Right cardiac atrium (tissue), 5 donors: Measurements from ENCODE around the gene ZNF619. TPM values are rescaled to one million over a fixed set of nuclear protein-coding genes. Genes with fewer than 3 reads are reported as not detected.
"Not testable (repeated sequence)": the region's sequence is repeated elsewhere in the genome, so short reads cannot be mapped to it uniquely, and the experiment has no call there.

Source experiments
- ATAC-seq, 2 donors: fragments of 200-7000 bp; cut with Tn5 transposase; one replicate each; pipeline versions ENCODE4 v1.8.0 to v1.9.1; 2020; ENCODE audit warnings: moderate library complexity in 2 of 2, mild to moderate bottlenecking in 1 of 2
- DNase-seq, 3 donors: peaks; one replicate each; pipeline ENCODE4 v3.0.0-alpha.2; 2020
- H3K27ac ChIP-seq: one replicate; pipeline ENCODE4 v1.5.1; 2013; ENCODE audit warnings: mild to moderate bottlenecking, low read length, control low read depth, moderate library complexity
- H3K27me3 ChIP-seq: one replicate; pipeline ENCODE4 v1.6.1; 2013; ENCODE audit not compliant: control insufficient read depth, insufficient read depth
- H3K4me1 ChIP-seq: one replicate; pipeline ENCODE4 v1.6.1; 2013; ENCODE audit warnings: low read length; ENCODE audit not compliant: control insufficient read depth, insufficient read depth
- H3K4me3 ChIP-seq: one replicate; pipeline ENCODE4 v1.5.1; 2013; ENCODE audit warnings: low read length, control low read depth
- H3K9me3 ChIP-seq: one replicate; pipeline ENCODE4 v1.6.1; 2013; ENCODE audit warnings: low read length; ENCODE audit not compliant: control insufficient read depth
- WGBS: extraction: QIAGEN DNeasy Blood & Tissue Kit; methylation state at CpG from one replicate; pipeline ENCODE4 v1.1.7; 2013; 5-methylcytosine and 5-hydroxymethylcytosine counted together
- intact Hi-C, 4 donors: fragments of 100-400 bp; cut with DNase I; formaldehyde crosslinking; loops; one replicate each; pipeline versions ENCODE4 v1.11.0 to v1.14.0; 2022 to 2023
- polyA plus RNA-seq: library from polyadenylated mRNA; stranded (reverse); fragments of 200-250 nt; gene quantifications from one replicate; pipeline ENCODE4 v1.2.3, GENCODE V29; 2013
- total RNA-seq, 4 donors: library from RNA; stranded (reverse); fragmentation: NEBNext Ultra II Directional; extraction: Animal tissue kit (Norgen Biotek cat#: 25700); gene quantifications; one replicate each; pipeline ENCODE4 v1.2.1, GENCODE V29; 2021
- donor health status: healthy with polysubstance abuse.
- donor health status: DM: no; HTN: yes; CAD: no.
- donor health status: DM: no; HTN: no; CAD: no.
- donor health status: DM: no; HTN: yes; CAD: no; lungs with severe emphysema.
- donor health status: DM: yes; HTN: yes; CAD: no.

ZNF619 gene
- total and polyA plus RNA-seq, 5 donors, result 1.5 to 6.3 (median 4.5) TPM

- no peak for ATAC-seq
- WGBS, result 47% methylated on average over 6 of the region's 6 CpGs
- Histone ChIP-seq H3K27me3 (no peaks in the 10 kb centered on the region), H3K9me3 (no peaks in the 10 kb centered on the region), H3K27ac (peak overlapping the region; percentile 8), H3K4me3 (peak overlapping the region; percentile 67), H3K4me1 (peaks cover 3% of the 10 kb centered on the region)
- peak in 1 of 3 donors; percentile 39 for DNase-seq
- intact Hi-C loops, result loop anchor here in 1 of 4 donors (10.0 kb wide), 1 partner anchor 129 kb away; no protein-coding TSS in a partner anchor
Measured at GRCh38 chr3:40453933-40454332, 23.0 kb upstream of the ZNF619 start.

- no peaks in the 10 kb centered on the region for H3K9me3 ChIP-seq
- peaks cover 3% of the 10 kb centered on the region for H3K4me1 ChIP-seq
- H3K4me3 ChIP-seq, result no peak overlapping the region
- DNase-seq (peak in 1 of 3 donors; percentile 16), ATAC-seq (no peak)
- WGBS, result 91% methylated on average over 4 of the region's 4 CpGs
- no peaks in the 10 kb centered on the region for H3K27me3 ChIP-seq
- no peak overlapping the region for H3K27ac ChIP-seq
- intact Hi-C loops, result loop anchor here in 1 of 4 donors (10.0 kb wide), 1 partner anchor 131 kb away; no protein-coding TSS in a partner anchor
Measured at GRCh38 chr3:40455328-40455727, 21.6 kb upstream of the ZNF619 start.

- DNase-seq, result peak in 1 of 3 donors; percentile 56
- peaks cover under 1% of the 10 kb centered on the region for H3K4me1 ChIP-seq
Measured at GRCh38 chr3:40456279-40456939, 20.5 kb upstream of the ZNF619 start.

GRCh38 chr3:40456940-40457823 lies 19.7 kb upstream of the ZNF619 start, which contains the start of gene RPL14:
Gene RPL14, plus strand, starts transcription at chr3:40457339. Its CDS starts 133 bp downstream, at chr3:40457472.
- intact Hi-C loops, result loop anchor here in 1 of 4 donors (10.0 kb wide), 1 partner anchor 132 kb away; no protein-coding TSS in a partner anchor
- DNase-seq (peak; percentile 97 to 98 (median 98)), ATAC-seq (peak; percentile 93 to 95)
- H3K27ac ChIP-seq, result peak within 1 kb of the TSS; percentile 42
- H3K9me3 ChIP-seq, result no peaks in the 10 kb centered on the region
- no peaks in the 10 kb centered on the region for H3K27me3 ChIP-seq
- under 1% methylated on average over 79 of the region's 79 CpGs for WGBS
- H3K4me1 ChIP-seq, result no peaks in the 10 kb centered on the region
- H3K4me3 ChIP-seq, result peak within 1 kb of the TSS; percentile 43

More at GRCh38 chr3:40456279-40456939, 20.5 kb upstream of the ZNF619 start:
- Histone ChIP-seq H3K9me3 (no peaks in the 10 kb centered on the region), H3K4me3 (peak overlapping the region; percentile 43), H3K27ac (no peak overlapping the region), H3K27me3 (no peaks in the 10 kb centered on the region)
- intact Hi-C loops, result loop anchor here in 1 of 4 donors (10.0 kb wide), 1 partner anchor 132 kb away; no protein-coding TSS in a partner anchor
- 50% methylated on average over 29 of the region's 29 CpGs for WGBS
- no peak for ATAC-seq

GRCh38 chr3:40458473-40458872 lies 18.4 kb upstream of the ZNF619 start:
- Histone ChIP-seq H3K27me3 (no peaks in the 10 kb centered on the region), H3K27ac (no peak overlapping the region), H3K9me3 (no peaks in the 10 kb centered on the region), H3K4me3 (peak overlapping the region; percentile 43), H3K4me1 (no peaks in the 10 kb centered on the region)
- no peak for ATAC-seq
- 91% methylated on average over 4 of the region's 4 CpGs for WGBS
- intact Hi-C loops, result loop anchor here in 1 of 4 donors (10.0 kb wide), 1 partner anchor 134 kb away; no protein-coding TSS in a partner anchor
- no peak for DNase-seq

GRCh38 chr3:40460481-40460880 lies 16.4 kb upstream of the ZNF619 start:
- H3K4me3 ChIP-seq, H3K9me3 ChIP-seq, DNase-seq, H3K4me1 ChIP-seq, H3K27me3 ChIP-seq, ATAC-seq, H3K27ac ChIP-seq, intact Hi-C loops: not testable (repeated sequence)
- 85% methylated on average over 6 of the region's 6 CpGs for WGBS

- 63% methylated on average over 3 of the region's 3 CpGs for WGBS
- Histone ChIP-seq H3K27ac (no peak overlapping the region), H3K4me1 (no peaks in the 10 kb centered on the region), H3K9me3 (no peaks in the 10 kb centered on the region), H3K27me3 (no peaks in the 10 kb centered on the region), H3K4me3 (no peak overlapping the region)
- ATAC-seq, result no peak
- no peak for DNase-seq
- intact Hi-C loops, result no loop called here
Measured at GRCh38 chr3:40461161-40461560, 15.8 kb upstream of the ZNF619 start.

- ATAC-seq, intact Hi-C loops, H3K27ac ChIP-seq, H3K27me3 ChIP-seq, DNase-seq, H3K9me3 ChIP-seq, H3K4me1 ChIP-seq, H3K4me3 ChIP-seq: not testable (repeated sequence)
- 96% methylated on average over 7 of the region's 7 CpGs for WGBS
Measured at GRCh38 chr3:40462838-40463237, 14.1 kb upstream of the ZNF619 start.

GRCh38 chr3:40463579-40463978 lies 13.3 kb upstream of the ZNF619 start:
- intact Hi-C loops, result no loop called here
- ATAC-seq (no peak), DNase-seq (no peak)
- Histone ChIP-seq H3K9me3 (no peaks in the 10 kb centered on the region), H3K27ac (no peak overlapping the region), H3K27me3 (no peaks in the 10 kb centered on the region), H3K4me1 (no peaks in the 10 kb centered on the region), H3K4me3 (no peak overlapping the region)
- WGBS, result 87% methylated on average over 2 of the region's 2 CpGs

GRCh38 chr3:40464339-40465110 lies 12.4 kb upstream of the ZNF619 start:
- Histone ChIP-seq H3K27me3 (no peaks in the 10 kb centered on the region), H3K9me3 (no peaks in the 10 kb centered on the region), H3K4me1 (no peaks in the 10 kb centered on the region), H3K27ac (no peak overlapping the region), H3K4me3 (no peak overlapping the region)
- ATAC-seq (no peak), DNase-seq (no peak)
- intact Hi-C loops, result no loop called here
- WGBS, result 64% methylated on average over 9 of the region's 9 CpGs
